Measurements from ENCODE around the gene FGF3. TPM values are rescaled to one million over a fixed set of nuclear protein-coding genes. Genes with fewer than 3 reads are reported as not detected.

FGF3 gene
- total and polyA plus RNA-seq, 2 donors from 2014 or later: not detected

DNA sequence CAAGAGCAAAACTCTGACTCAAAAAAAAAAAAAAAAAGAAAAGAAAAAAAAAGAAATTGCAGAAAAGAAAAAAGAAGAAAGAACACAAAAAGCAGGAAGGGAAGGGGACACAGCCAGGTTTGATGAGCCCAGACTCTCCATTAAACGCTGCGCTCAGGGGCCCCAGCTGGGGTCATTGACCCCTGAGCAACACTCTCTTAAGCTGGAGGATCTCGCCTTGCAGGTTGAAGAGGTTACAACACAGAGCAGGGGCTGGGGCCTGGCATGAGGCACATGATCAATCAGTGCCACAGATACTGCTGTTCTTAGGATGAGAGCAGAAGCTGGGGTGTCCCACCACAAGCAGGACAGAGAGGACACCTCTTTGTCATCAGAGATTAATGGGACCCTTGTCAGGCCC lies 7.8 kb downstream of the FGF3 start:
- no peak for DNase-seq
- no peaks in the 10 kb centered on the region for H3K9me3 ChIP-seq (ENCODE audit: control insufficient read depth in 2 of 3, insufficient read depth in 1 of 3, low read length in 3 of 3)
- H3K4me1 ChIP-seq (ENCODE audit: control insufficient read depth in 2 of 3, insufficient read depth in 2 of 3, low read depth in 1 of 3, low read length in 3 of 3): no peaks in the 10 kb centered on the region
- TF ChIP-seq, protein P1, sequence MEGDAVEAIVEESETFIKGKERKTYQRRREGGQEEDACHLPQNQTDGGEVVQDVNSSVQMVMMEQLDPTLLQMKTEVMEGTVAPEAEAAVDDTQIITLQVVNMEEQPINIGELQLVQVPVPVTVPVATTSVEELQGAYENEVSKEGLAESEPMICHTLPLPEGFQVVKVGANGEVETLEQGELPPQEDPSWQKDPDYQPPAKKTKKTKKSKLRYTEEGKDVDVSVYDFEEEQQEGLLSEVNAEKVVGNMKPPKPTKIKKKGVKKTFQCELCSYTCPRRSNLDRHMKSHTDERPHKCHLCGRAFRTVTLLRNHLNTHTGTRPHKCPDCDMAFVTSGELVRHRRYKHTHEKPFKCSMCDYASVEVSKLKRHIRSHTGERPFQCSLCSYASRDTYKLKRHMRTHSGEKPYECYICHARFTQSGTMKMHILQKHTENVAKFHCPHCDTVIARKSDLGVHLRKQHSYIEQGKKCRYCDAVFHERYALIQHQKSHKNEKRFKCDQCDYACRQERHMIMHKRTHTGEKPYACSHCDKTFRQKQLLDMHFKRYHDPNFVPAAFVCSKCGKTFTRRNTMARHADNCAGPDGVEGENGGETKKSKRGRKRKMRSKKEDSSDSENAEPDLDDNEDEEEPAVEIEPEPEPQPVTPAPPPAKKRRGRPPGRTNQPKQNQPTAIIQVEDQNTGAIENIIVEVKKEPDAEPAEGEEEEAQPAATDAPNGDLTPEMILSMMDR (IDR thresholded peaks at IDR 0.05; ENCODE audit: borderline replicate concordance, extremely low read depth, insufficient read depth): no peak
- peaks cover under 1% of the 10 kb centered on the region for H3K27me3 ChIP-seq (ENCODE audit: control insufficient read depth, insufficient read depth, low read length)
- no peak overlapping the region for H3K9ac ChIP-seq (ENCODE audit: low read length in 3 of 3)
- H3K27ac ChIP-seq (ENCODE audit: low read depth in 2 of 2, low read length in 2 of 2): no peak overlapping the region
- H3K36me3 ChIP-seq (ENCODE audit: control insufficient read depth in 2 of 3, insufficient read depth in 3 of 3, low read length in 3 of 3): no peaks in the 10 kb centered on the region
- no peak overlapping the region for H3K4me3 ChIP-seq (ENCODE audit: low read length in 3 of 3)
- intact Hi-C loops (cut with DNase I): no loop called here
- no peak for FAIRE-seq

DNA sequence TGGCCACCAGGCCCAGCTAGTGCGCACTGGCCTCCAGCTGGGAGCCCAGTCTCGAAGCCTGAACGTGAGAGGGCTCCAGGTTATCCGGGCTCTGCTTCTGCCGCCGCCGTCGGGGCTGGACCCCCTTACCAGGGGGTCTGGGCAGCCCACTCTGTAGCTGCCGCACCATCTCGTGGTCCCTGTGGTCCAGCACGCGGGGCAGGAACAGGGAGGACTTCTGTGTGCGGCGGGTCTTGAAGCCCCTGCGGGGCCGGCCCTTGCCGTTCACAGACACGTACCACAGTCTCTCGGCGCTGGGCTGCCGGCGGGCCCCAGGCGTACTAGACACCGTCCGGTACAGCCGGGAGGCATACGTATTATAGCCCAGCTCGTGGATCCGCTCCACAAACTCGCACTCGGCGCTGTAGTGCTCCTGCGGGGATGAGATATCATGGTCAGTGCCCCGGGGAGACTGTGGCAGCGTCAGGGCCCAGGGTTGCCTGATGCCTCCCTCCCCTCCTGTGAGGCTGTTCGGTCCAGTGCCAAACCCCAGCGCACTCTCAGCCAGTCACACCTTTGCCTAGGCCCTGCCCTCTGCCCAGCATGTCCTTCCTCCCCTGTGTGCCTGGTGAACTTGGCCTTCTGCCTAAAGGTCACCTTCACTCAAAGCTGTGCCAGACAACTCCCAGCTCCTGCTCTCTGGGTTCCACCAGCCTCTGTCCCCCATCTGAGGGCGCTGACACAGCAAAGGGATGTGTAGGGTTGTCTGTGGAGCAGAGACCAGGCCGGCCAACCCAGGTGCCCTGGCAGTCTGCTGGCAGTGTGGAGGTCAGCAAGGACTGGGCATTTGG lies 8.7 kb downstream of the FGF3 start:
- H3K9me3 ChIP-seq (ENCODE audit: control insufficient read depth in 2 of 3, insufficient read depth in 1 of 3, low read length in 3 of 3): no peaks in the 10 kb centered on the region
- DNase-seq (no peak), FAIRE-seq (no peak)
- no peak overlapping the region for H3K4me3 ChIP-seq (ENCODE audit: low read length in 3 of 3)
- H3K27ac ChIP-seq (ENCODE audit: low read depth in 2 of 2, low read length in 2 of 2): no peak overlapping the region
- TF ChIP-seq, protein P1 (IDR thresholded peaks at IDR 0.05; ENCODE audit: borderline replicate concordance, extremely low read depth, insufficient read depth): no peak
- H3K9ac ChIP-seq (ENCODE audit: low read length in 3 of 3): no peak overlapping the region
- H3K36me3 ChIP-seq (ENCODE audit: control insufficient read depth in 2 of 3, insufficient read depth in 3 of 3, low read length in 3 of 3): no peaks in the 10 kb centered on the region
- H3K27me3 ChIP-seq (ENCODE audit: control insufficient read depth, insufficient read depth, low read length): no peaks in the 10 kb centered on the region
- H3K4me1 ChIP-seq (ENCODE audit: control insufficient read depth in 2 of 3, insufficient read depth in 2 of 3, low read depth in 1 of 3, low read length in 3 of 3): no peaks in the 10 kb centered on the region
- intact Hi-C loops (cut with DNase I): no loop called here

DNA sequence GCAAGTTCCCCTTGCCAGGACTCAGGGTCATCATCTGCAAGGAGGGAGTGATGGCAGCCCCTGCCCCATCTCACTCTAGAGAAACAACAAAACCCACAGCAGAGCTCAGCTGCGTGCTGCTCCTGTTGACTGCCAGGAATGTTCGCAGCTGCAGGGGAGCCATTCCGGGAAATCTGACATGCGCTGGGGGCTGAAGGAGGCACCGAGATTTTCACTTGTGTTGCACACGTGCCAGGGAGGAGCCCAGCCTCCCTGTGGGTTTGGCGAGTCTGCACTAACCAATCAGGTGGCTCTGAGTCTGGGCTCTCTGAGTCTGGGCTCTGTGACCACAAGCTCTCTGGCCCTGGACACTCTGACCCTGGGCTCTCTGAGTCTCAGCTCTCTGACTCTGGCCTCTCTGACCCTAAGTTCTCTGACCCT lies 10.5 kb downstream of the FGF3 start:
- H3K27me3 ChIP-seq (ENCODE audit: control insufficient read depth, insufficient read depth, low read length): no peaks in the 10 kb centered on the region
- TF ChIP-seq, protein P1 (IDR thresholded peaks at IDR 0.05; ENCODE audit: borderline replicate concordance, extremely low read depth, insufficient read depth): no peak
- no peak for FAIRE-seq

More for the DNA sequence above, 10.5 kb downstream of the FGF3 start:
- H3K4me3 ChIP-seq (ENCODE audit: low read length in 3 of 3): no peak overlapping the region
- H3K27ac ChIP-seq (ENCODE audit: low read depth in 2 of 2, low read length in 2 of 2): no peak overlapping the region
- no peaks in the 10 kb centered on the region for H3K4me1 ChIP-seq (ENCODE audit: control insufficient read depth in 2 of 3, insufficient read depth in 2 of 3, low read depth in 1 of 3, low read length in 3 of 3)
- DNase-seq: peak in 4 of 5 donors; percentile 61 to 75 (median 64)
- intact Hi-C loops (cut with DNase I): no loop called here
- H3K36me3 ChIP-seq (ENCODE audit: control insufficient read depth in 2 of 3, insufficient read depth in 3 of 3, low read length in 3 of 3): no peaks in the 10 kb centered on the region
- H3K9ac ChIP-seq (ENCODE audit: low read length in 3 of 3): no peak overlapping the region
- no peaks in the 10 kb centered on the region for H3K9me3 ChIP-seq (ENCODE audit: control insufficient read depth in 2 of 3, insufficient read depth in 1 of 3, low read length in 3 of 3)

All from kidney (tissue), 14 donors.